K562 (cell line): ENCODE measurements around the gene METTL25. TPM values are rescaled to one million over a fixed set of nuclear protein-coding genes. Genes with fewer than 3 reads are reported as not detected.

Source experiments
- polyA plus RNA-seq, 8 experiments: library from polyadenylated mRNA; depleted of rRNA in 4 of 8; stranded (reverse) in 5 of 8; unstranded in 3 of 8; fragments of >200 nt; fragmentation: Nextera tagmentation in 2 of 8; fragmentation: Illumina TruSeq in 1 of 8; extraction: Ambion mirVana in 2 of 8; extraction: Trizol in 1 of 8; gene quantifications; 2 replicates each; pipeline versions ENCODE4 v1.2.1 to v1.2.3, GENCODE V29; 2011 to 2014; ENCODE audit warnings: inconsistent platforms in 1 of 8, missing spikeins in 1 of 8
- total RNA-seq, 7 experiments: library from RNA; depleted of rRNA in 6 of 7; stranded (reverse); fragments of >200 nt in 6 of 7; fragmentation: Illumina TruSeq in 2 of 7; extraction: Trizol in 2 of 7; gene quantifications; 2 replicates each; pipeline versions ENCODE4 v1.2.1 to v1.2.3, GENCODE V29; 2011 to 2021; ENCODE audit warnings: low replicate concordance in 1 of 7

METTL25 gene
- total and polyA plus RNA-seq, 9 of the 15 experiments (the other 6 are each of a cell fraction or from before 2014, with no cell fraction given) = 0.50 to 2.4 (median 1.9) TPM

Other genes with a start within 250 kb of the METTL25 start
- gene CCDC59, start 142 bp upstream of the METTL25 start, total RNA-seq (2014; rRNA removed) = 64.4 and 86.1 TPM in 2 replicates
- 119 and 142 TPM in 2 replicates for gene CCDC59, start 142 bp upstream of the METTL25 start, total RNA-seq (2014; rRNA removed; fragmentation: Illumina TruSeq; extraction: Trizol)
- gene CCDC59, start 142 bp upstream of the METTL25 start, total RNA-seq (2015; rRNA removed; fragmentation: Illumina TruSeq; extraction: Trizol) = 127 and 139 TPM in 2 replicates
- gene CCDC59, start 142 bp upstream of the METTL25 start, total RNA-seq (2021) = 71.2 and 73.6 TPM in 2 replicates
- gene CCDC59, start 142 bp upstream of the METTL25 start, polyA plus RNA-seq (2011; rRNA removed) = 28.7 and 34.0 TPM in 2 replicates
- 150 and 186 TPM in 2 replicates for gene CCDC59, start 142 bp upstream of the METTL25 start, polyA plus RNA-seq (2014; fragmentation: Illumina TruSeq; extraction: Trizol)
- 100 to 1,000 TPM; 101 to 134 TPM for gene CCDC59, start 142 bp upstream of the METTL25 start, polyA plus RNA-seq (2014; fragmentation: Nextera tagmentation; extraction: Ambion mirVana)
- gene CCDC59, start 142 bp upstream of the METTL25 start, polyA plus RNA-seq (2014; rRNA removed) = 92.8 and 143 TPM in 2 replicates